MG63 (cell line): ENCODE measurements around the gene SERPINI2. TPM values are rescaled to one million over a fixed set of nuclear protein-coding genes. Genes with fewer than 3 reads are reported as not detected.

Experiments
- total RNA-seq: library from RNA; depleted of rRNA; stranded (reverse); fragments of >200 nt; shearing (Covaris generic); gene quantifications from 2 replicates; pipeline ENCODE4 v1.2.3, GENCODE V29; 2014; ENCODE audit warnings: low replicate concordance; rRNA removed

Gene SERPINI2
- total RNA-seq, 1 experiment from 2014 or later, result not detected

Other genes starting within 250 kb of the SERPINI2 start
- not detected in 2 replicates for gene ZBBX, start 93.7 kb downstream of the SERPINI2 start, total RNA-seq
- not detected in 2 replicates for gene WDR49, start 179.9 kb upstream of the SERPINI2 start, total RNA-seq